OCI-LY7 (cell line): ENCODE measurements around the gene NR2F6. TPM values are rescaled to one million over a fixed set of nuclear protein-coding genes. Genes with fewer than 3 reads are reported as not detected.
A peak's percentile ranks its signal among the peaks of the same experiment; 100 is the strongest.

ENCODE experiments used
- BruUV-seq: library from RNA; stranded (reverse); fragments of 400-500 nt; replicated peaks from 2 replicates; lab custom pipeline; 2021; lab: Mats Ljungman, UMichigan
- CTCF ChIA-PET: fragments of 300-600 bp; sonication (Branson Sonifier 250); formaldehyde crosslinking; loops from one replicate; lab custom pipeline; 2022; ENCODE audit warnings: antibody characterized with exemption; ENCODE audit not compliant: unreplicated experiment; lab: Charles Lee
- POLR2A ChIA-PET: fragments of 300-600 bp; sonication (Branson Sonifier 250); formaldehyde crosslinking; loops from one replicate; lab custom pipeline; 2022; ENCODE audit warnings: antibody characterized with exemption; lab: Charles Lee
- DNase-seq: peaks from one replicate; pipeline ENCODE4 v3.0.0-alpha.2; 2015; ENCODE audit warnings: low spot score
- H2AFZ ChIP-seq: fragments of 200-600 bp; sonication (generic), shearing (Covaris generic); 2 replicates; pipeline ENCODE4 v1.6.1; 2014; ENCODE audit warnings: mild to moderate bottlenecking, antibody characterized with exemption, low read length, moderate library complexity
- H3K27ac ChIP-seq: fragments of 200-600 bp; sonication (generic); 2 replicates; pipeline ENCODE4 v1.5.1; 2014; ENCODE audit warnings: mixed run types, low read depth, mild to moderate bottlenecking, moderate library complexity, low read length, inconsistent platforms; ENCODE audit not compliant: poor library complexity, severe bottlenecking
- H3K36me3 ChIP-seq: fragments of 200-600 bp; sonication (generic); 2 replicates; pipeline ENCODE4 v1.6.1; 2014; ENCODE audit warnings: mild to moderate bottlenecking, antibody characterized with exemption, low read length, moderate library complexity, mixed read lengths; ENCODE audit not compliant: insufficient read depth
- H3K4me1 ChIP-seq: fragments of 200-600 bp; sonication (generic); 2 replicates; pipeline ENCODE4 v1.5.1; 2014; ENCODE audit warnings: mild to moderate bottlenecking, low read length; ENCODE audit not compliant: insufficient read depth, poor library complexity, severe bottlenecking
- H3K4me2 ChIP-seq: fragments of 200-600 bp; sonication (generic); 2 replicates; pipeline ENCODE4 v1.6.1; 2014; ENCODE audit warnings: mild to moderate bottlenecking, low read length
- H3K4me3 ChIP-seq: fragments of 200-600 bp; sonication (generic); 2 replicates; pipeline ENCODE4 v1.5.1; 2014; ENCODE audit warnings: mild to moderate bottlenecking, low read depth, low read length; ENCODE audit not compliant: poor library complexity, severe bottlenecking
- H3K79me2 ChIP-seq: fragments of 200-600 bp; sonication (generic); 2 replicates; pipeline ENCODE4 v1.6.1; 2016; ENCODE audit warnings: low read depth, mild to moderate bottlenecking, low read length, moderate library complexity, mixed read lengths; ENCODE audit not compliant: insufficient read depth
- H3K9me2 ChIP-seq: fragments of 200-600 bp; sonication (generic); 2 replicates; pipeline ENCODE4 v1.6.1; 2016; ENCODE audit warnings: mild to moderate bottlenecking, low read length, mixed read lengths; ENCODE audit not compliant: insufficient read depth
- H3K9me3 ChIP-seq: fragments of 200-600 bp; sonication (generic); 2 replicates; pipeline ENCODE4 v1.6.1; 2014; ENCODE audit warnings: mild to moderate bottlenecking, mixed run types, low read length, mixed read lengths
- H4K20me1 ChIP-seq: fragments of 200-600 bp; sonication (generic); 2 replicates; pipeline ENCODE4 v1.6.1; 2014; ENCODE audit warnings: mild to moderate bottlenecking, antibody characterized with exemption, low read length, moderate library complexity, mixed read lengths; ENCODE audit not compliant: insufficient read depth
- EZH2phosphoT487 ChIP-seq: fragments of 200-600 bp; sonication (generic); IDR thresholded peaks from 2 replicates; pipeline ENCODE4 v1.6.1; 2018; ENCODE audit warnings: low read depth, borderline replicate concordance, mild to moderate bottlenecking, mixed run types, antibody characterized with exemption, low read length, moderate library complexity, mixed read lengths
- intact Hi-C: fragments of 100-400 bp; cut with micrococcal nuclease; formaldehyde crosslinking; loops from one replicate; pipeline ENCODE4 v1.10.0; 2022; ENCODE audit not compliant: unreplicated experiment
- total RNA-seq, 2 experiments: library from RNA; depleted of rRNA in 1 of 2; stranded (reverse); fragments of >200 nt in 1 of 2; shearing (Covaris generic) in 1 of 2; gene quantifications; 2 replicates each; pipeline ENCODE4 v1.2.3, GENCODE V29; 2014 to 2022
- TF ChIP-seq, protein P1 (sequence below): fragments of 200-600 bp; sonication (generic); conservative IDR thresholded peaks from 2 replicates; pipeline ENCODE4 v1.5.1; 2014; ENCODE audit warnings: mild to moderate bottlenecking, antibody characterized with exemption, low read length, moderate library complexity, mixed read lengths

NR2F6 gene
- total RNA-seq, 2 experiments from 2014 or later: 33.1 to 39.2 TPM

DNA sequence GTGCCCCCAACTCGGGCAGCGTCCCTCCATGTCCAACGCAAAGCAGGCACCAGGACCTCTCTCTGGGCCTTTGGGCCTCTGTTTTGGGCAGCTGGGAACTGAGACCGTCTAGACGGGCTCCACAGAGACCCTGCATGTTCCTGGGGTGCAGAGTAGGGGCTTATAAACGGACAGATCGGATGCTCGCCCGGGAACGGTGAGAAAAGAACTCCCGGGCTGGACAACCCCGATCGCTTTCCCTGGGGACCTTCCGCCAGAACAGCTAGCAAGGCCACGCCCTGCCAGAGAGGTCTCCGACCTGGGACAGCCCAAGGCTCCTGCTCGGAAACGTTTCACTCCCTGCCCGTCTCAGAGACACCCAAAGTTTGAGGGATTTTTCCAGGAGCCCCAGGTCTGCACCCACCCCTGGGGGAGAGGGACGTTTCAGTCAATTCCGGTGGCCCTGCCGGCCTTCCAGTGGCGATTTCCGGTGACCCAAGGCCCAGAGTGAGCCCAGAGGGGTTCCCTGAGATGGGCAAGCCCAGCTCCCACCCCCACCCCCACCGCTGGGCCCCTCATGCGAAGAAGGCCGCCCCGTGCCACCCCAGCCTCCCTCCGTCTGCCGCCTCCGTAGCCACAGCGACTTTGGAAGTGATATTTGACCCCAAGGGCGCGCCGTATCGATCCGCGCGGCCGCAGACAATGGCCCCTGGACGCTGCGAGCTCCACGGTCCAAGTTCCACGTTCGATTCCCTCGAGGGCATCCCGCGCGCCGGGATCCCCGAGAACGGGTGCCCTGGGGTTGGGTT is 1.7 kb downstream of the NR2F6 start:
- no peaks in the 10 kb centered on the region for H3K9me3 ChIP-seq
- H2AFZ ChIP-seq: no peak overlapping the region
- no peak for TF ChIP-seq EZH2phosphoT487
- TF ChIP-seq, protein P1, sequence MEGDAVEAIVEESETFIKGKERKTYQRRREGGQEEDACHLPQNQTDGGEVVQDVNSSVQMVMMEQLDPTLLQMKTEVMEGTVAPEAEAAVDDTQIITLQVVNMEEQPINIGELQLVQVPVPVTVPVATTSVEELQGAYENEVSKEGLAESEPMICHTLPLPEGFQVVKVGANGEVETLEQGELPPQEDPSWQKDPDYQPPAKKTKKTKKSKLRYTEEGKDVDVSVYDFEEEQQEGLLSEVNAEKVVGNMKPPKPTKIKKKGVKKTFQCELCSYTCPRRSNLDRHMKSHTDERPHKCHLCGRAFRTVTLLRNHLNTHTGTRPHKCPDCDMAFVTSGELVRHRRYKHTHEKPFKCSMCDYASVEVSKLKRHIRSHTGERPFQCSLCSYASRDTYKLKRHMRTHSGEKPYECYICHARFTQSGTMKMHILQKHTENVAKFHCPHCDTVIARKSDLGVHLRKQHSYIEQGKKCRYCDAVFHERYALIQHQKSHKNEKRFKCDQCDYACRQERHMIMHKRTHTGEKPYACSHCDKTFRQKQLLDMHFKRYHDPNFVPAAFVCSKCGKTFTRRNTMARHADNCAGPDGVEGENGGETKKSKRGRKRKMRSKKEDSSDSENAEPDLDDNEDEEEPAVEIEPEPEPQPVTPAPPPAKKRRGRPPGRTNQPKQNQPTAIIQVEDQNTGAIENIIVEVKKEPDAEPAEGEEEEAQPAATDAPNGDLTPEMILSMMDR: no peak
- peak overlapping the region; percentile 53 for H3K27ac ChIP-seq
- H3K4me3 ChIP-seq: peak overlapping the region; percentile 74
- intact Hi-C loops: loop anchor here (1.0 to 10.0 kb wide), 3 partner anchors 18 to 349 kb away; partner anchors contain the start of gene OCEL1
- no peaks in the 10 kb centered on the region for H4K20me1 ChIP-seq
- peaks cover 23% of the 10 kb centered on the region; the same call in 1 of the 2 replicates for H3K79me2 ChIP-seq
- ChIA-PET CTCF (no interaction called here), POLR2A (interaction anchor here (0.9 kb wide), 1 partner anchor 62 kb away, joined by 3 read pairs; no protein-coding TSS in a partner anchor)
- BruUV-seq: no TSS peak
- peaks cover 43% of the 10 kb centered on the region for H3K4me1 ChIP-seq
- H3K9me2 ChIP-seq: no peaks in the 10 kb centered on the region
- peak; percentile 37 for DNase-seq
- peak overlapping the region; percentile 81 for H3K4me2 ChIP-seq
- H3K36me3 ChIP-seq: no peaks in the 10 kb centered on the region

DNA sequence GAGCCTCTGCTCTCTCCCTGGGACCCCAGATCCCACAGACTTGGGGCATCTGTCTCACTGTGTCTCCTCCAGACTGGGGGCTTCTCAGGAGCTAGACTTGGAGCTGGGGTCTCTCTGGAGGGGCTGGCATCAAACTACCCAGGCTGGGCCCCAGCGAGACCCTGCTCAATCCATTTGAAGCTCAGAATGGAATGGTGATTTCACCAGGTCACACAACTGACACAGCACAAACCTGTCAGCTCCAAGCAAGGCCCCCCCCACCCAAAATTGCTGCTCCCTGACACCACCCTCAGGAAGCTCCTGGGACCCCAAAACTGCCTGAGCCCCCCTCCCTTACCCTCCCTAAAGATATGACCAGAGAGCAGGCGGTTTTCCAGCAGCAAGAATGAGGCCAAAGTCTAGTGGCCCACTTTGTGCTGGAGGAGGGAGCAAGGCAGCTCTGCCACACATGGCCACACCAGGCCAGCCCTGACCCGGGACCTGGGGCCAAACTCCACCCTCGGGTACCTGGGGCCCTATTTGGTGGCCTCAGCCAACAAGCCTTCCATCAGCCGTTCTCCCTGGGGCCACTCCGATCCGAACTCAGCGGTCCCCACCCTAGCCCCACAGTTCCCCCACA is 2.4 kb downstream of the NR2F6 start:
- Histone ChIP-seq H3K4me1 (peaks cover 43% of the 10 kb centered on the region), H3K27ac (peak overlapping the region; percentile 53), H3K9me2 (no peaks in the 10 kb centered on the region), H3K9me3 (no peaks in the 10 kb centered on the region), H3K4me3 (peak overlapping the region; percentile 74), H3K36me3 (peaks cover 4% of the 10 kb centered on the region; the same call in 1 of the 2 replicates), H3K79me2 (peaks cover 23% of the 10 kb centered on the region; the same call in 1 of the 2 replicates), H4K20me1 (no peaks in the 10 kb centered on the region), H2AFZ (no peak overlapping the region), H3K4me2 (peak overlapping the region; percentile 81)
- no peak for TF ChIP-seq EZH2phosphoT487
- TF ChIP-seq, protein P1: no peak
- intact Hi-C loops: loop anchor here (1.0 to 10.0 kb wide), 2 partner anchors 17 to 349 kb away; partner anchors contain the start of gene OCEL1
- ChIA-PET CTCF (no interaction called here), POLR2A (interaction anchor here (0.9 to 1.5 kb wide), 2 partner anchors 24 to 63 kb away, joined by 3 to 6 read pairs; partner anchors contain the start of gene BABAM1)
- BruUV-seq: no TSS peak
- no peak for DNase-seq
